Epithelial cell of proximal tubule (primary cell): ENCODE measurements around the gene OTX2. TPM values are rescaled to one million over a fixed set of nuclear protein-coding genes. Genes with fewer than 3 reads are reported as not detected.

Experiments
- DNase-seq: peaks from one replicate; pipeline ENCODE4 v3.0.0-alpha.2; 2011; ENCODE audit warnings: low read depth
- H3K4me3 ChIP-seq: 2 replicates; pipeline ENCODE4 v1.5.1; 2011; ENCODE audit warnings: low read depth, mild to moderate bottlenecking, low read length
- CTCF ChIP-seq: conservative IDR thresholded peaks from 2 replicates; pipeline ENCODE4 v1.5.1; 2012; ENCODE audit warnings: low read depth, mild to moderate bottlenecking, low read length
- total RNA-seq: library from RNA; depleted of rRNA; stranded (reverse); fragments of >200 nt; gene quantifications from 2 replicates; pipeline ENCODE4 v1.2.3, GENCODE V29; 2015

Gene OTX2
- total RNA-seq, 1 donor from 2014 or later = not detected

GRCh38 chr14:56796259-56796658 lies 14.0 kb downstream of the OTX2 start:
- no peak for TF ChIP-seq CTCF
- H3K4me3 ChIP-seq = no peak overlapping the region

DNA sequence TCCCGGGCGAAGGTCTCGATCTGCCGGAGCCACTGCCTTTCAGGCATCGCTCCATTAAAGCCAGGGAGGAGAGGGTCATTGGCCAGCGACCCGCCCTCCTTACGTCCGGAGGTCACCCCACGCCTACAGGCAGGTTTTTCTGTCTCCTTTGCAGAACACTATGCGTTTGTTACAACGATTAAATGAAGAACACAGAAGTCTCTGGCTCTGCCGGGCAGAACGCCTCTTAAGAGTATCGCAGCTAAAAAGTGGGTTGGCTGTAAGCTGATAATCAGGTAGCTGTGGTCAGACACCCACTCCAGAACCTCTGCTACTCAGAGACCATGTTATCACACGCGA lies 15.0 kb downstream of the OTX2 start:
- DNase-seq = no peak
- no peak for TF ChIP-seq CTCF
- H3K4me3 ChIP-seq = no peak overlapping the region

More at GRCh38 chr14:56796259-56796658, 14.0 kb downstream of the OTX2 start:
- no peak for DNase-seq

DNA sequence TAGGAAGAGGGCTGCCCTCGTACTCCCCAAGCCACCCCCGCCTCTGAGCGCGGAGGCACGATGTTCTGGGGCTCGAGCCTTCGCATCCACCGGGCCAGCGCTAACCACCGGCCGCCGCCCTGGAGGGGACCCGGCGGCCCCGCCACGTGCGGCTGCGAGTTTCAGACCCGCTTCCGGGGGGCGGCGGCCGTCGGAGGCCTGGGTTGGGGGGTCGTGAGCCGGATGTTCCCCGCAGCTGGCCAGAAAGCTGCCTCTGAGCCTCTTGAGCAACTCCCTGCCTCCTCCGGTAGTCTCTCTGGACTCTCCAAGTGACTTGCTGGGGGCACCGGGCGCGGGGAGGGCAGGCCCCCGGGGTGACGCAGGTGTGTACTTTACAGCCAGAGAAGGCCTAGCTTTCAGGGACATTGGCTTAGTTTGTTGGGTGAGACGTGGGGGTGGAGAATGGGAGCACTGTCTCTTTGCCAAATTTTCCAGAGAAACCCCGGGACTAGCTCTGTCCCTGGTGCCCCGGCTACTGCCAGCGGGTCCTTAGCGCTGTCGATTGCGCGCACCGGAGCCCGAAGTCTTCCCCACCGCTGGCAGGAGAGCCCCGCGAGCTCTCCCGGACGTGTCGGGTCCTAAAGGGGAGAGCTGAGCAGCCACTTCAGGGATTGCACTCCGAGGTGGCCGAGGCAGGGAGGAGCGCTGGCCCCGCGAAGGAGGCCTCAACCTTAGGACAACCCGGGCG lies 15.6 kb downstream of the OTX2 start:
- H3K4me3 ChIP-seq = no peak overlapping the region
- DNase-seq = no peak
- TF ChIP-seq CTCF = no peak

- TF ChIP-seq CTCF = no peak
- no peak for DNase-seq
Measured at GRCh38 chr14:56794088-56794556, 16.2 kb downstream of the OTX2 start.

DNA sequence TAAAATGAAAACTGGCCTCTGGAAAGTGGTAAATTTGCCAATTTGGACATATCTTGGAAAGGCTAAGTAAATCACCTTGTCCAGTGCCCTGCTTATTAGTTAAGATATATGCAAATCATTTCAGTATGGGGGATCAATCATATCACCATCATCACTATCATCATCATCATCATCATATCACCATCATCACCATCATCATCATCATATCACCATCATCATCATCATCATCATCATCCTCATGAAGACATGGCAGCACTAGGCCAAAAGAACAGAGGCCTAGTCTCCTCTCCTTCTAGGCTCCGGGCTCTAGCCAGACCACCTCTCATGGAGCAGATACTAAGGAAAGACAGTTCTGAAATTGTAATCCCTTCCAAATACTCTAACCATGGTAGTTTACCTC lies 20.3 kb downstream of the OTX2 start:
- no peak overlapping the region for H3K4me3 ChIP-seq
- no peak for DNase-seq
- no peak for TF ChIP-seq CTCF

More at GRCh38 chr14:56794088-56794556, 16.2 kb downstream of the OTX2 start:
- no peak overlapping the region for H3K4me3 ChIP-seq

DNA sequence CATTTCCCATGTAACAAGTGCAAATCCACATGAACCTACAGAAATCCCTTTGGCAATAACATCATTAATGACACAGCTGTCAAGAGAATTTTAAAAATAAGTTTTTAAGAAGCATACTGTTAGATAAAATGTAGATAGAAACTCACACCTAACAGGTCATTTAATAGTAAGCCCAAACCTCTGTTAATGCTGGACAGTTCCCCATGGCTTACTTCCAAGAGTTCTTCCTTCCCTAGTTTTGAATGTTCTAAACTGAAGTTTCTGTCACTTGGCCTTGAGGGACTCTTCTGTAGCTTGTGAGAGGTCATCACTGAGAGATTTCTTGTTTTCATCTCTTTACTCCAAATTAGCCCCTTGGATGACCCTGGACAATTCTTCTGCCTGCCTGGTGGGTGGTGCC lies 22.7 kb downstream of the OTX2 start:
- TF ChIP-seq CTCF = no peak
- H3K4me3 ChIP-seq = no peak overlapping the region
- no peak for DNase-seq

DNA sequence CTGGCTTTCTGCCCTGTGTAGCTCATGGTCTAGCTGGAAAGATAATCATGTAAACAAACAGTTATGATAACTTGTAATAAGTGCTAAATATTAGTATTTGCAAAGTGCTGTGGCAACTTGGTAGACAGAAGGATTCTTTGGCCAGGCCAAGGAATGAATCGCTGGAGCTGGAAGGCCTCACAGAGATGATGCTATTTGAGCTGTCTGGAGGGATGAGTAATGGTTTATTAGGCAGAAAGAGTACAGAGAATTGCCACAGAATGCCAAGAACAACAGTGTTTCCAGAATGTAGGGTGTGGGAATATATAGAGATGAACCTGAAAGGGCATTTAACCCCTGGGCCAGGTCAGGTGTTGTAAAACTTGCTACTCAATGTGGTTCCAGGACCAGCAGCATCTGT lies 27.6 kb downstream of the OTX2 start:
- no peak for TF ChIP-seq CTCF
- no peak for DNase-seq

More for the DNA sequence above, 27.6 kb downstream of the OTX2 start:
- no peak overlapping the region for H3K4me3 ChIP-seq
